Tibial artery (tissue), 4 donors: ENCODE results near the gene MARK4.

Experiments used
- DNase-seq, 2 donors: peaks; one replicate each; pipeline ENCODE4 v3.0.0-alpha.2; 2019
- H3K27ac ChIP-seq, 2 donors: fragments of 200-600 bp; sonication (generic) in 1 of 2; 1 replicate in 1 of 2; 2 replicates in 1 of 2; pipeline ENCODE4 v1.5.1; 2018 to 2019; ENCODE audit warnings: mild to moderate bottlenecking in 1 of 2
- H3K27me3 ChIP-seq, 2 donors: fragments of 200-600 bp; sonication (generic) in 1 of 2; one replicate each; pipeline versions ENCODE4 v1.5.1 to v1.6.0; 2016 to 2019
- H3K36me3 ChIP-seq, 3 donors: fragments of 200-600 bp; sonication (generic) in 2 of 3; one replicate each; pipeline ENCODE4 v1.5.1; 2016 to 2019; ENCODE audit warnings: mild to moderate bottlenecking in 2 of 3
- H3K4me1 ChIP-seq, 4 donors: fragments of 200-600 bp; sonication (generic) in 2 of 4; 1 replicate in 3 of 4; 2 replicates in 1 of 4; pipeline ENCODE4 v1.5.1; 2016 to 2019
- H3K4me3 ChIP-seq, 2 donors: fragments of 200-600 bp; sonication (generic) in 1 of 2; 1 replicate in 1 of 2; 2 replicates in 1 of 2; pipeline ENCODE4 v1.5.1; 2018 to 2019; ENCODE audit warnings: mild to moderate bottlenecking in 2 of 2
- H3K9me3 ChIP-seq, 3 donors: fragments of 200-600 bp; sonication (generic) in 1 of 3; one replicate each; pipeline ENCODE4 v1.5.1; 2016 to 2019
- CTCF ChIP-seq, 2 experiments: fragments of 200-600 bp in 1 of 2; fragments of 450-650 bp in 1 of 2; IDR thresholded peaks; one replicate each; pipeline ENCODE4 v1.5.1; 2017 to 2019; ENCODE audit warnings: antibody characterized with exemption in 2 of 2, mild to moderate bottlenecking in 1 of 2, moderate library complexity in 1 of 2
- intact Hi-C: fragments of 100-400 bp; cut with DNase I; formaldehyde crosslinking; loops from one replicate; pipeline ENCODE4 v1.15.0; 2023; ENCODE audit warnings: low total_unique reads

Gene MARK4

DNA sequence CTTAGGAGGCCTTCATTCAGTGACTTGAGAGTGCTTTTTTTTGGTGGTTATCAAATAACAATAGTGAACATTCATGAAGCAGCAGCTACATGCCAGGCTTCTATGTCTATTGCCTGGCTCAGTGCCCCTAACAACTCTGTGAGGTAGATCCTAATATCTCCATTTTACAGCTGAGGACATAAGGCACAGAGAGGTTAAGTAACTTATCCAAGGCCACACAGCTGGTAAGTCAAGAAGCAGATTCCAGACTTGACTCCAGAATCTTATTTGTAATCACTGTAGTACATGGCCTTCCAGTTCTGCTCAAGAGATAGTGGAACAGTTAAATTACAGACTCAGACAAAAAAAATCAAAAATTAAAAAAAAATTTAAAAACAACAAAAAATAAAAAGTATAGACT is 44.8 kb downstream of the MARK4 start:
- intact Hi-C loops = no loop called here
- Histone ChIP-seq H3K27me3 (no peaks in the 10 kb centered on the region), H3K4me3 (no peak overlapping the region), H3K4me1 (peaks cover 0 to 12% (median 4%) of the 10 kb centered on the region in 4 donors), H3K27ac (no peak overlapping the region), H3K9me3 (peaks cover 0 to 11% (median 10%) of the 10 kb centered on the region in 3 donors), H3K36me3 (peaks cover 14 to 74% (median 63%) of the 10 kb centered on the region in 3 donors)
- no peak for TF ChIP-seq CTCF (IDR thresholded peaks at IDR 0.05)
- no peak for DNase-seq

DNA sequence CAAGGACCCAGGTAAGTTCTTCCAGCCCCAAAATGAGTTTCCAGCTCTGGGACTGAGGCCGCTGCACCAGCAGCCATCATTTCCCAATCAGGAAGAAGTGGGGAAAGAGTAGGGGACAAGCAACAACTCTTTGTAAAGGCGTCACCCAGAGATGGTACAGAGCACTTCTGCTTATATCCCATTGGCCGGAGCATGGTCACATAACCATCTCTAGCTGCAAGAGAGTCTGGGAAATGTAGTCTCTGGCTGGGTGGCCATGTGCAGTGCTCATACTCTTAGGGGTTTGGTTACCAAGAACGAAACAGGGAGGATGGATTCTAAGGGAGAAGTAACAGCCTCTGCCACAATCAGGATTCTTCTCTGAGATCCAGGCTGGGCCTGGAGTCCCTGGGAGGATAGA is 45.3 kb downstream of the MARK4 start:
- Histone ChIP-seq H3K9me3 (peaks cover 0 to 11% (median 10%) of the 10 kb centered on the region in 3 donors), H3K27ac (no peak overlapping the region), H3K4me1 (peaks cover 0 to 12% (median 4%) of the 10 kb centered on the region in 4 donors), H3K4me3 (no peak overlapping the region), H3K36me3 (peaks cover 14 to 73% (median 58%) of the 10 kb centered on the region in 3 donors), H3K27me3 (no peaks in the 10 kb centered on the region)
- no peak for DNase-seq
- intact Hi-C loops = no loop called here
- no peak for TF ChIP-seq CTCF (IDR thresholded peaks at IDR 0.05)

DNA sequence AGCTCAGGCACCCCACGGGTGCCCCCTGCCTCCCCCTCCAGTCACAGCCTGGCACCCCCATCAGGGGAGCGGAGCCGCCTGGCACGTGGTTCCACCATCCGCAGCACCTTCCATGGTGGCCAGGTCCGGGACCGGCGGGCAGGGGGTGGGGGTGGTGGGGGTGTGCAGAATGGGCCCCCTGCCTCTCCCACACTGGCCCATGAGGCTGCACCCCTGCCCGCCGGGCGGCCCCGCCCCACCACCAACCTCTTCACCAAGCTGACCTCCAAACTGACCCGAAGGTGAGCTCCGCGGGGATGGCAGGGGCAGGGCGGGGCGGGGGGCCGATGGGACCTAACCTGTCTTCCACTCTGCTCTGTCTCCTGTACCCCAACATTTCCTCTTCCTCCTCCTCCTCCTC is 46.6 kb downstream of the MARK4 start:
- H3K36me3 ChIP-seq = peaks cover 8 to 73% (median 54%) of the 10 kb centered on the region in 3 donors
- peaks cover 0 to 10% (median 8%) of the 10 kb centered on the region in 3 donors for H3K9me3 ChIP-seq
- intact Hi-C loops = no loop called here
- peaks cover 0 to 12% (median 4%) of the 10 kb centered on the region in 4 donors for H3K4me1 ChIP-seq
- H3K27me3 ChIP-seq = no peaks in the 10 kb centered on the region
- no peak for DNase-seq
- no peak overlapping the region for H3K27ac ChIP-seq
- no peak for TF ChIP-seq CTCF (IDR thresholded peaks at IDR 0.05)
- H3K4me3 ChIP-seq = no peak overlapping the region

GRCh38 chr19:45298264-45298663 is 47.2 kb downstream of the MARK4 start:
- intact Hi-C loops = no loop called here
- Histone ChIP-seq H3K27ac (no peak overlapping the region), H3K9me3 (peaks cover 0 to 6% (median 2%) of the 10 kb centered on the region in 3 donors), H3K36me3 (peaks cover 3 to 77% (median 53%) of the 10 kb centered on the region in 3 donors), H3K27me3 (no peaks in the 10 kb centered on the region), H3K4me3 (no peak overlapping the region), H3K4me1 (peaks cover 0 to 12% (median 4%) of the 10 kb centered on the region in 4 donors)
- no peak for DNase-seq
- TF ChIP-seq CTCF (IDR thresholded peaks at IDR 0.05) = no peak

GRCh38 chr19:45299719-45300118 is 48.6 kb downstream of the MARK4 start:
- peaks cover 0 to 2% (median under 1%) of the 10 kb centered on the region in 4 donors for H3K4me1 ChIP-seq
- no peak for DNase-seq
- no peaks in the 10 kb centered on the region for H3K27me3 ChIP-seq
- no peak for TF ChIP-seq CTCF (IDR thresholded peaks at IDR 0.05)
- H3K27ac ChIP-seq = no peak overlapping the region
- intact Hi-C loops = no loop called here
- peaks cover 0 to 4% (median 0%) of the 10 kb centered on the region in 3 donors for H3K9me3 ChIP-seq
- no peak overlapping the region for H3K4me3 ChIP-seq
- peaks cover 3 to 64% (median 44%) of the 10 kb centered on the region in 3 donors for H3K36me3 ChIP-seq

DNA sequence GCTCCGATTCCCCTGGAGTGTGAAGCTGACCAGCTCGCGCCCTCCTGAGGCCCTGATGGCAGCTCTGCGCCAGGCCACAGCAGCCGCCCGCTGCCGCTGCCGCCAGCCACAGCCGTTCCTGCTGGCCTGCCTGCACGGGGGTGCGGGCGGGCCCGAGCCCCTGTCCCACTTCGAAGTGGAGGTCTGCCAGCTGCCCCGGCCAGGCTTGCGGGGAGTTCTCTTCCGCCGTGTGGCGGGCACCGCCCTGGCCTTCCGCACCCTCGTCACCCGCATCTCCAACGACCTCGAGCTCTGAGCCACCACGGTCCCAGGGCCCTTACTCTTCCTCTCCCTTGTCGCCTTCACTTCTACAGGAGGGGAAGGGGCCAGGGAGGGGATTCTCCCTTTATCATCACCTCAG is 51.3 kb downstream of the MARK4 start:
- TF ChIP-seq CTCF (IDR thresholded peaks at IDR 0.05) = no peak
- Histone ChIP-seq H3K9me3 (peaks cover 0 to 4% (median 0%) of the 10 kb centered on the region in 3 donors), H3K36me3 (peaks cover 3 to 50% (median 33%) of the 10 kb centered on the region in 3 donors), H3K27ac (no peak overlapping the region), H3K4me1 (no peaks in the 10 kb centered on the region), H3K4me3 (no peak overlapping the region), H3K27me3 (peaks cover 0 to 2% of the 10 kb centered on the region in 2 donors)
- no peak for DNase-seq
- intact Hi-C loops = no loop called here
